Colonic mucosa (tissue), 4 donors: Measurements from ENCODE around the gene TMEM213. TPM values are rescaled to one million over a fixed set of nuclear protein-coding genes. Genes with fewer than 3 reads are reported as not detected.

Experiments
- DNase-seq: peaks from one replicate; pipeline ENCODE4 v3.0.0-alpha.2; 2020
- H3K27ac ChIP-seq: fragments of 200-600 bp; one replicate; pipeline ENCODE4 v1.8.0; 2021
- H3K27me3 ChIP-seq: fragments of 200-600 bp; one replicate; pipeline ENCODE4 v1.8.0; 2021
- H3K36me3 ChIP-seq: fragments of 200-600 bp; one replicate; pipeline ENCODE4 v1.8.0; 2021
- H3K4me1 ChIP-seq: fragments of 200-600 bp; one replicate; pipeline ENCODE4 v1.8.0; 2021; ENCODE audit warnings: mild to moderate bottlenecking
- H3K4me3 ChIP-seq: fragments of 200-600 bp; one replicate; pipeline ENCODE4 v1.8.0; 2021
- H3K9ac ChIP-seq, 2 donors: one replicate each; pipeline ENCODE4 v1.7.0; 2013; ENCODE audit warnings: control low read depth in 2 of 2, low read depth in 2 of 2, low read length in 2 of 2
- H3K9me3 ChIP-seq: fragments of 200-600 bp; one replicate; pipeline ENCODE4 v1.8.0; 2021
- CTCF ChIP-seq: fragments of 200-600 bp; IDR thresholded peaks from one replicate; pipeline ENCODE4 v1.8.0; 2022; ENCODE audit warnings: antibody characterized with exemption, mild to moderate bottlenecking
- intact Hi-C: fragments of 100-400 bp; cut with DNase I; formaldehyde crosslinking; loops from one replicate; pipeline ENCODE4 v1.14.1; 2022
- total RNA-seq, 2 donors: library from RNA; stranded (reverse); fragmentation: NEBNext Ultra II Directional in 1 of 2; extraction: Animal tissue kit (Norgen Biotek cat#: 25700) in 1 of 2; gene quantifications; one replicate each; pipeline ENCODE4 v1.2.1, GENCODE V29; 2021
- donor health status: healthy.
- donor health status: DM: no; HTN: no; CAD: no.
- donor health status: DM: no; HTN: no; CAD: no.

Gene TMEM213
- total RNA-seq, 2 donors from 2014 or later: not detected

GRCh38 chr7:138756591-138757242, 41.1 kb upstream of the TMEM213 start:
- Histone ChIP-seq H3K4me3 (no peak overlapping the region), H3K9ac (no peak overlapping the region), H3K27ac (no peak overlapping the region), H3K27me3 (no peaks in the 10 kb centered on the region), H3K9me3 (no peaks in the 10 kb centered on the region), H3K4me1 (no peaks in the 10 kb centered on the region), H3K36me3 (no peaks in the 10 kb centered on the region)
- TF ChIP-seq CTCF: no peak
- DNase-seq: no peak
- intact Hi-C loops: no loop called here

- H3K4me1 ChIP-seq: no peaks in the 10 kb centered on the region
- H3K27me3 ChIP-seq: no peaks in the 10 kb centered on the region
- intact Hi-C loops: no loop called here
- no peak for TF ChIP-seq CTCF
- H3K9me3 ChIP-seq: no peaks in the 10 kb centered on the region
- no peaks in the 10 kb centered on the region for H3K36me3 ChIP-seq
- no peak overlapping the region for H3K4me3 ChIP-seq
- H3K9ac ChIP-seq: no peak overlapping the region
- H3K27ac ChIP-seq: no peak overlapping the region
- DNase-seq: no peak
Measured at GRCh38 chr7:138768241-138768640, 29.6 kb upstream of the TMEM213 start.

DNA sequence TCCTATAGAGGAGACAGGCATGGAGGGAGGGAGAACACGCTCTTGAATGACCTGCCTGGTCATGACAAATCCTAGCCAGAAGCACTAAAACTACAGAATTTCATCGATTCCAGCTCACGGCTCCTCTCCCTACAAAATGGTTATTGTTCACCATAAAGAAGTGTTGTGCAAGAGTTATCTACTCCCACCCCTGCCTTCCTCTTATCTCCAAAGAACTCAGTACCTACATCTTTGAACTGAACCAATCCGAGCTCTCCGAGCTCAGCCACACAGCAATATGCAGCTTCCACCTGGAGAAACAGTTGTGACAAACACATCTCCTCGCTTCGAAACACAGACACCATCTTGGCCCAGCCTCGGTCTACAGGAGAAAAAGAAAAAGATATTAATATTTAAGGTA, 26.9 kb upstream of the TMEM213 start:
- intact Hi-C loops: no loop called here
- Histone ChIP-seq H3K9ac (no peak overlapping the region), H3K27ac (no peak overlapping the region), H3K4me1 (no peaks in the 10 kb centered on the region), H3K4me3 (no peak overlapping the region), H3K9me3 (no peaks in the 10 kb centered on the region), H3K36me3 (no peaks in the 10 kb centered on the region), H3K27me3 (no peaks in the 10 kb centered on the region)
- no peak for DNase-seq
- TF ChIP-seq CTCF: no peak

- no peak overlapping the region for H3K9ac ChIP-seq
- intact Hi-C loops: no loop called here
- H3K27me3 ChIP-seq: no peaks in the 10 kb centered on the region
- no peaks in the 10 kb centered on the region for H3K36me3 ChIP-seq
- no peak overlapping the region for H3K27ac ChIP-seq
- H3K4me3 ChIP-seq: no peak overlapping the region
- no peaks in the 10 kb centered on the region for H3K9me3 ChIP-seq
- DNase-seq: no peak
- TF ChIP-seq CTCF: no peak
- no peaks in the 10 kb centered on the region for H3K4me1 ChIP-seq
Measured at GRCh38 chr7:138773176-138773575, 24.6 kb upstream of the TMEM213 start.

DNA sequence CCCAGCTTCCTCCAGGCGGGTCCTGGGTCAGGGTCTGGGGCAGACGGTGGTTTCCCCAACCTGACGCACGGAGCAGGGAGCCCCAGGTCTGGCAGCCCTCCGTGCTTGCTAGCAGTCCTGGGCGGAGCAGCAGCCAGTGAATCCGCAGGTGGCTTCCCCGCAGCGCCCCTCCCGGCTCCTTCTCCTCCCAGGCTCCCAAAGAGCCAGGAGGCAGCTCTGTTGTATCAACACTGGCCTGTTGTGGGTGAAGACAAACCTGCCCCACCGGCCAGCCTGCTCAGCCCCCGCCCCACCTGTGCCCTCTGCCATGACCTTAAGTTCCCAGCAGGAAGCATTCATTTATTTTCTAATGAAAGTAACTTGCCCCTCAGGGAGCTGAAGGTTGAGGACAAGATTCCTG, 24.0 kb upstream of the TMEM213 start:
- Histone ChIP-seq H3K27ac (no peak overlapping the region), H3K4me3 (no peak overlapping the region), H3K9ac (no peak overlapping the region), H3K4me1 (no peaks in the 10 kb centered on the region), H3K27me3 (no peaks in the 10 kb centered on the region), H3K36me3 (no peaks in the 10 kb centered on the region), H3K9me3 (no peaks in the 10 kb centered on the region)
- DNase-seq: no peak
- intact Hi-C loops: no loop called here
- TF ChIP-seq CTCF: no peak
